H9 (cell line): ENCODE measurements around the gene ETV6. TPM values are rescaled to one million over a fixed set of nuclear protein-coding genes. Genes with fewer than 3 reads are reported as not detected.

ENCODE experiments used
- DNase-seq: peaks from one replicate; pipeline ENCODE4 v3.0.0-alpha.2; 2017
- H2AFZ ChIP-seq: one replicate; pipeline ENCODE4 v1.6.1; 2013; ENCODE audit warnings: mild to moderate bottlenecking, low read length, control low read depth, moderate library complexity
- H2AK5ac ChIP-seq: 2 replicates; pipeline ENCODE4 v1.6.1; 2013; ENCODE audit warnings: low read length, control low read depth, mixed read lengths; ENCODE audit not compliant: insufficient read length
- H2BK120ac ChIP-seq: one replicate; pipeline ENCODE4 v1.6.1; 2013; ENCODE audit warnings: low read depth, mild to moderate bottlenecking, low read length, control low read depth, inconsistent platforms; ENCODE audit not compliant: poor library complexity, severe bottlenecking
- H2BK12ac ChIP-seq: 2 replicates; pipeline ENCODE4 v1.6.1; 2013; ENCODE audit warnings: low read length, control low read depth, mixed read lengths, low read depth; ENCODE audit not compliant: insufficient read length
- H2BK15ac ChIP-seq: 2 replicates; pipeline ENCODE4 v1.6.1; 2013; ENCODE audit warnings: low read depth, low read length, control low read depth
- H2BK20ac ChIP-seq: one replicate; pipeline ENCODE4 v1.6.1; 2013; ENCODE audit warnings: low read depth, mild to moderate bottlenecking, low read length, control low read depth, inconsistent platforms; ENCODE audit not compliant: poor library complexity, severe bottlenecking
- H2BK5ac ChIP-seq: 2 replicates; pipeline ENCODE4 v1.6.1; 2013; ENCODE audit warnings: low read length, control low read depth, mixed read lengths; ENCODE audit not compliant: insufficient read length
- H3K14ac ChIP-seq: 2 replicates; pipeline ENCODE4 v1.6.1; 2013; ENCODE audit warnings: low read length, control low read depth; ENCODE audit not compliant: insufficient read depth
- H3K18ac ChIP-seq: 2 replicates; pipeline ENCODE4 v1.6.1; 2013; ENCODE audit warnings: low read depth, mild to moderate bottlenecking, mixed read lengths, low read length, control low read depth; ENCODE audit not compliant: insufficient read length
- H3K23ac ChIP-seq: 2 replicates; pipeline ENCODE4 v1.6.1; 2013; ENCODE audit warnings: low read length, control low read depth, mixed read lengths, low read depth; ENCODE audit not compliant: insufficient read length
- H3K23me2 ChIP-seq: 2 replicates; pipeline ENCODE4 v1.6.1; 2013; ENCODE audit warnings: low read depth, mild to moderate bottlenecking, mixed read lengths, low read length, control low read depth; ENCODE audit not compliant: insufficient read length, poor library complexity, severe bottlenecking
- H3K27ac ChIP-seq: 2 replicates; pipeline ENCODE4 v1.5.1; 2013; ENCODE audit warnings: low read length, control low read depth, mixed read lengths, low read depth; ENCODE audit not compliant: insufficient read length
- H3K27me3 ChIP-seq: 2 replicates; pipeline ENCODE4 v1.6.1; 2013; ENCODE audit warnings: low read length, control low read depth, inconsistent platforms; ENCODE audit not compliant: insufficient read depth
- H3K4ac ChIP-seq: 2 replicates; pipeline ENCODE4 v1.6.1; 2013; ENCODE audit warnings: low read depth, mild to moderate bottlenecking, control low read depth, inconsistent platforms, low read length, moderate library complexity
- H3K4me1 ChIP-seq: 2 replicates; pipeline ENCODE4 v1.6.1; 2013; ENCODE audit warnings: low read length, control low read depth, inconsistent platforms; ENCODE audit not compliant: insufficient read depth
- H3K4me2 ChIP-seq: 2 replicates; pipeline ENCODE4 v1.6.1; 2013; ENCODE audit warnings: low read length, control low read depth, mixed read lengths; ENCODE audit not compliant: insufficient read length, insufficient read depth
- H3K56ac ChIP-seq: 2 replicates; pipeline ENCODE4 v1.6.1; 2013; ENCODE audit warnings: low read depth, mild to moderate bottlenecking, mixed read lengths, low read length, control low read depth; ENCODE audit not compliant: insufficient read length
- H3K79me1 ChIP-seq: 2 replicates; pipeline ENCODE4 v1.6.1; 2013; ENCODE audit warnings: low read depth, mild to moderate bottlenecking, moderate library complexity, low read length, control low read depth, inconsistent platforms; ENCODE audit not compliant: insufficient read depth, poor library complexity, severe bottlenecking
- H3K79me2 ChIP-seq: 2 replicates; pipeline ENCODE4 v1.6.1; 2013; ENCODE audit warnings: low read length, control low read depth, inconsistent platforms; ENCODE audit not compliant: insufficient read depth
- H3K9ac ChIP-seq: 2 replicates; pipeline ENCODE4 v1.6.1; 2013; ENCODE audit warnings: low read length, control low read depth, mixed read lengths; ENCODE audit not compliant: insufficient read length; ENCODE audit errors: extremely low read depth
- H3K9me3 ChIP-seq: one replicate; pipeline ENCODE4 v1.6.1; 2013; ENCODE audit warnings: low read depth, low read length, inconsistent platforms; ENCODE audit not compliant: control insufficient read depth
- H3T11ph ChIP-seq: one replicate; pipeline ENCODE4 v1.6.1; 2013; ENCODE audit warnings: mild to moderate bottlenecking, low read length, control low read depth, inconsistent platforms
- H4K20me1 ChIP-seq: one replicate; pipeline ENCODE4 v1.6.1; 2013; ENCODE audit not compliant: control insufficient read depth, insufficient read length, insufficient read depth
- H4K5ac ChIP-seq: 2 replicates; pipeline ENCODE4 v1.6.1; 2013; ENCODE audit warnings: low read depth, mild to moderate bottlenecking, mixed read lengths, low read length, control low read depth; ENCODE audit not compliant: insufficient read length
- H4K8ac ChIP-seq: replicated peaks from 2 replicates; pipeline ENCODE4 v1.6.1; 2013; ENCODE audit warnings: low read length, control low read depth, mixed read lengths, low read depth; ENCODE audit not compliant: insufficient read length
- H4K91ac ChIP-seq: 2 replicates; pipeline ENCODE4 v1.6.1; 2013; ENCODE audit warnings: low read depth, mild to moderate bottlenecking, moderate library complexity, mixed read lengths, low read length, control low read depth; ENCODE audit not compliant: insufficient read length
- H3K27ac Mint-ChIP-seq, 3 experiments: 2 replicates in 2 of 3; 3 replicates in 1 of 3; pipeline ENCODE4 v1.8.0; 2020 to 2021; ENCODE audit warnings: mixed read lengths in 3 of 3, mild to moderate bottlenecking in 1 of 3, moderate library complexity in 1 of 3
- H3K27me3 Mint-ChIP-seq: 2 replicates; pipeline ENCODE4 v1.8.0; 2021; ENCODE audit warnings: low read depth, mild to moderate bottlenecking, moderate library complexity, mixed read lengths
- H3K36me3 Mint-ChIP-seq, 3 experiments: 2 replicates in 2 of 3; 3 replicates in 1 of 3; pipeline ENCODE4 v1.8.0; 2020 to 2021; ENCODE audit warnings: low read depth in 3 of 3, mixed read lengths in 3 of 3; ENCODE audit not compliant: insufficient read depth in 1 of 3
- H3K4me1 Mint-ChIP-seq, 2 experiments: 2 replicates each; pipeline ENCODE4 v1.8.0; 2020; ENCODE audit warnings: mixed read lengths in 2 of 2
- H3K4me3 Mint-ChIP-seq, 2 experiments: 2 replicates in 1 of 2; 3 replicates in 1 of 2; pipeline ENCODE4 v1.8.0; 2020 to 2021; ENCODE audit warnings: mild to moderate bottlenecking in 2 of 2, mixed read lengths in 2 of 2, moderate library complexity in 1 of 2
- H3K9me3 Mint-ChIP-seq, 2 experiments: 2 replicates in 1 of 2; 3 replicates in 1 of 2; pipeline ENCODE4 v1.8.0; 2020; ENCODE audit warnings: mild to moderate bottlenecking in 2 of 2, mixed read lengths in 2 of 2, moderate library complexity in 1 of 2
- WGBS: extraction: QIAGEN DNeasy Blood & Tissue Kit; methylation state at CpG from one replicate; pipeline ENCODE4 v1.1.7; 2013; ENCODE audit warnings: missing lambda C conversion rate, low lambda C conversion rate, mixed read lengths; ENCODE audit not compliant: insufficient read length; ENCODE audit errors: extremely low coverage; 5-methylcytosine and 5-hydroxymethylcytosine counted together
- total RNA-seq: library from RNA; stranded (reverse); gene quantifications from 2 replicates; pipeline ENCODE4 v1.2.1, GENCODE V29; 2021
- TF ChIP-seq, protein P1 (sequence below): fragments of 200-600 bp; sonication (generic); conservative IDR thresholded peaks from 3 replicates; pipeline ENCODE4 v1.8.0; 2021; ENCODE audit warnings: antibody characterized with exemption, mild to moderate bottlenecking

Gene ETV6
- total RNA-seq, 1 experiment from 2014 or later, result 28.7 TPM

DNA sequence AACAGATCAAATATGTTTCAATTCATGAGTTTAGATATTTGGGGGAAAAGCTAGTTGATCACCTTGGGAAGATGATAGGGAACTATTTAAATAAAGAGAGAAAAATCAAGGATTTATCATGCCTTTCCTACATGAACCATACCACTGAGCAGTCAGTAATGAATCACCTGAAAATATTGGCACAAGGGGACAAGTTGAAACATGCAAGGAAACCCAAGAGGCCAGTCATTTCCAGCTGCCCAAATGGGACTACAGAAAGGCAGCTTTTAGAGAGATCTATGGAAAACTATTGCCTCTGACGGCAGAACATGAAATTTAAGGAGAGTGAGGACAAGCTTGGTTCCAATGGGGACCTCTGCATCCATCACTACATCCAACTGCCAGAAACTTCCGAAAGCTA, 14.1 kb upstream of the ETV6 start:
- no peak overlapping the region for H3K18ac ChIP-seq
- no peaks in the 10 kb centered on the region for H3K4me1 Mint-ChIP-seq
- no peak overlapping the region for H2AFZ ChIP-seq
- peaks cover 27 to 38% of the 10 kb centered on the region in 2 experiments for H3K9me3 Mint-ChIP-seq
- no peak overlapping the region for H2AK5ac ChIP-seq
- H4K8ac ChIP-seq, result no peak overlapping the region
- DNase-seq, result no peak
- no peaks in the 10 kb centered on the region for H3K23me2 ChIP-seq
- H3K4me1 ChIP-seq, result no peaks in the 10 kb centered on the region
- no peaks in the 10 kb centered on the region for H4K20me1 ChIP-seq
- H2BK12ac ChIP-seq, result no peak overlapping the region
- H3K9ac ChIP-seq, result no peak overlapping the region
- no peak overlapping the region for H4K5ac ChIP-seq
- no peak overlapping the region for H3K56ac ChIP-seq
- H3K23ac ChIP-seq, result no peak overlapping the region
- no peak overlapping the region for H2BK15ac ChIP-seq
- no peaks in the 10 kb centered on the region for H3K79me2 ChIP-seq
- no peaks in the 10 kb centered on the region for H3K79me1 ChIP-seq
- TF ChIP-seq, protein P1, sequence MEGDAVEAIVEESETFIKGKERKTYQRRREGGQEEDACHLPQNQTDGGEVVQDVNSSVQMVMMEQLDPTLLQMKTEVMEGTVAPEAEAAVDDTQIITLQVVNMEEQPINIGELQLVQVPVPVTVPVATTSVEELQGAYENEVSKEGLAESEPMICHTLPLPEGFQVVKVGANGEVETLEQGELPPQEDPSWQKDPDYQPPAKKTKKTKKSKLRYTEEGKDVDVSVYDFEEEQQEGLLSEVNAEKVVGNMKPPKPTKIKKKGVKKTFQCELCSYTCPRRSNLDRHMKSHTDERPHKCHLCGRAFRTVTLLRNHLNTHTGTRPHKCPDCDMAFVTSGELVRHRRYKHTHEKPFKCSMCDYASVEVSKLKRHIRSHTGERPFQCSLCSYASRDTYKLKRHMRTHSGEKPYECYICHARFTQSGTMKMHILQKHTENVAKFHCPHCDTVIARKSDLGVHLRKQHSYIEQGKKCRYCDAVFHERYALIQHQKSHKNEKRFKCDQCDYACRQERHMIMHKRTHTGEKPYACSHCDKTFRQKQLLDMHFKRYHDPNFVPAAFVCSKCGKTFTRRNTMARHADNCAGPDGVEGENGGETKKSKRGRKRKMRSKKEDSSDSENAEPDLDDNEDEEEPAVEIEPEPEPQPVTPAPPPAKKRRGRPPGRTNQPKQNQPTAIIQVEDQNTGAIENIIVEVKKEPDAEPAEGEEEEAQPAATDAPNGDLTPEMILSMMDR, result no peak
- peaks cover 10 to 25% (median 23%) of the 10 kb centered on the region in 3 experiments for H3K36me3 Mint-ChIP-seq
- no peak overlapping the region for H3K27ac ChIP-seq
- H3K4ac ChIP-seq, result no peak overlapping the region
- no peak overlapping the region for H2BK5ac ChIP-seq
- H3K9me3 ChIP-seq, result peaks cover 17% of the 10 kb centered on the region
- H4K91ac ChIP-seq, result no peak overlapping the region
- H3K14ac ChIP-seq, result no peak overlapping the region
- WGBS, result no CpG with 5 or more reads among the region's 2 CpGs
- H3T11ph ChIP-seq, result no peak overlapping the region
- no peaks in the 10 kb centered on the region for H3K27me3 Mint-ChIP-seq
- H3K4me2 ChIP-seq, result no peak overlapping the region
- H3K27ac Mint-ChIP-seq, result no peak overlapping the region
- no peak overlapping the region for H2BK120ac ChIP-seq
- no peak overlapping the region for H2BK20ac ChIP-seq
- no peak overlapping the region for H3K4me3 Mint-ChIP-seq
- no peaks in the 10 kb centered on the region for H3K27me3 ChIP-seq
